ENCODE results near the gene LIPK.

The LIPK gene

DNA sequence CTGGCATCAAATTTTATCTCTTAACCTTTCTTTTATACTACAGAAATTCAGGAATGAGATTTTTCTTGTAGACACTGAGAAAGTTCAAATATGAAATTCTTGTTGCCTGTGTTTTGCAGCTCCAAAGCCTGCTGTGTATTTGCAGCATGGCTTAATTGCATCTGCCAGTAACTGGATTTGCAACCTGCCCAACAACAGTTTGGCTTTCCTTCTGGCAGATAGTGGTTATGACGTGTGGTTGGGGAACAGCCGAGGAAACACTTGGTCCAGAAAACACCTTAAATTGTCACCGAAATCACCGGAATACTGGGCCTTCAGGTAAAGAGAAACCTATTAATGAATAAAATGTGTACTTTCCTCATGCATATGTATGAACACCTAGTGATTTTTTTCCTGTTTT lies 24.8 kb downstream of the LIPK start:
- Histone ChIP-seq H2AK5ac (ENCODE audit: low read depth, low read length) (no peak overlapping the region), H3K27me3 (ENCODE audit: control insufficient read depth in 3 of 3, insufficient read depth in 3 of 3, low read depth in 1 of 3, low read length in 3 of 3) (peaks cover 0 to 2% (median 0%) of the 10 kb centered on the region in 3 experiments), H3K4me1 (ENCODE audit: control insufficient read depth in 2 of 2, insufficient read depth in 1 of 2, low read depth in 1 of 2, low read length in 2 of 2) (no peaks in the 10 kb centered on the region), H4K91ac (ENCODE audit: low read depth, low read length, poor library complexity) (no peak overlapping the region), H4K8ac (ENCODE audit: low read depth, low read length) (no peak overlapping the region), H3K36me3 (replicated peaks in 1 of 2; ENCODE audit: control insufficient read depth in 2 of 2, insufficient read depth in 2 of 2, low read length in 2 of 2) (no peaks in the 10 kb centered on the region), H3K9ac (ENCODE audit: low read depth, low read length, poor library complexity) (no peak overlapping the region), H3K4ac (ENCODE audit: low read length) (no peak overlapping the region), H3K9me3 (replicated peaks in 1 of 2; ENCODE audit: control insufficient read depth in 2 of 2, insufficient read depth in 1 of 2, low read depth in 1 of 2, low read length in 2 of 2) (no peaks in the 10 kb centered on the region), H3K18ac (ENCODE audit: low read length) (no peak overlapping the region), H3K14ac (ENCODE audit: low read length) (no peak overlapping the region), H3K4me2 (ENCODE audit: insufficient read depth, low read length, poor library complexity, severe bottlenecking) (no peak overlapping the region), H2BK120ac (ENCODE audit: low read depth, low read length) (no peak overlapping the region), H2BK5ac (ENCODE audit: low read length) (no peak overlapping the region), H2BK12ac (ENCODE audit: low read length) (no peak overlapping the region), H2AFZ (ENCODE audit: low read length) (no peak overlapping the region), H3K4me3 (ENCODE audit: low read length in 2 of 2) (no peak overlapping the region), H3K27ac (replicated peaks; ENCODE audit: low read length) (no peak overlapping the region), H2BK15ac (ENCODE audit: low read length) (no peak overlapping the region), H3K79me1 (ENCODE audit: low read depth, low read length) (no peaks in the 10 kb centered on the region), H3K23ac (ENCODE audit: low read depth, low read length, poor library complexity) (no peak overlapping the region)
- WGBS, 2 donors (ENCODE audit: extremely low coverage in 2 of 2, insufficient read length in 2 of 2, insufficient replicate concordance in 1 of 2) = no CpG with 5 or more reads among the region's 4 CpGs
- DNase-seq (ENCODE audit: low spot score) = no peak

DNA sequence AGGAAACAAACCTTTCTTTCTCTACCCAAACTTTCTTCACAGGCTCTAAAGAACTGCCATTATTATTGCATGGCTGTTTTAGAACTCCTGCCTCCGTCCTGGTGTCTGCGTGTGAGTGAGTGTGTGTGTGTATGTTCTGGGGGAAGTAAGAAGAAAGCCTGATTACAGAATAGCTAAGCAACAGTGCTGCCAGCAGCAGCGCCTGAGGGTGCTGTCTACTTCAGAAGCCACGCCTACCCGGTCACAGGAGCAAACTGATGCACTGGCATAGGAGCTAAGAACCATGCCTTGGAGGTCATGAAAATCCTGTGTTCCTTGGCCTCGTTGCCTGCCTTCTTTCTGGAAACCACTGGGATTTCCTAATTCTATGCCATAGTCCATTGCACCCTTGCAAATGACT lies 25.2 kb downstream of the LIPK start:
- Histone ChIP-seq H2BK15ac (ENCODE audit: low read length) (no peak overlapping the region), H3K4me3 (ENCODE audit: low read length in 2 of 2) (no peak overlapping the region), H3K4me2 (ENCODE audit: insufficient read depth, low read length, poor library complexity, severe bottlenecking) (no peak overlapping the region), H4K8ac (ENCODE audit: low read depth, low read length) (no peak overlapping the region), H2AFZ (ENCODE audit: low read length) (no peak overlapping the region), H3K36me3 (replicated peaks in 1 of 2; ENCODE audit: control insufficient read depth in 2 of 2, insufficient read depth in 2 of 2, low read length in 2 of 2) (no peaks in the 10 kb centered on the region), H2AK5ac (ENCODE audit: low read depth, low read length) (no peak overlapping the region), H2BK120ac (ENCODE audit: low read depth, low read length) (no peak overlapping the region), H3K9me3 (replicated peaks in 1 of 2; ENCODE audit: control insufficient read depth in 2 of 2, insufficient read depth in 1 of 2, low read depth in 1 of 2, low read length in 2 of 2) (no peaks in the 10 kb centered on the region), H3K4me1 (ENCODE audit: control insufficient read depth in 2 of 2, insufficient read depth in 1 of 2, low read depth in 1 of 2, low read length in 2 of 2) (no peaks in the 10 kb centered on the region), H3K79me1 (ENCODE audit: low read depth, low read length) (no peaks in the 10 kb centered on the region), H3K27me3 (ENCODE audit: control insufficient read depth in 3 of 3, insufficient read depth in 3 of 3, low read depth in 1 of 3, low read length in 3 of 3) (peaks cover 0 to 2% (median 0%) of the 10 kb centered on the region in 3 experiments), H4K91ac (ENCODE audit: low read depth, low read length, poor library complexity) (no peak overlapping the region), H2BK5ac (ENCODE audit: low read length) (no peak overlapping the region), H3K4ac (ENCODE audit: low read length) (no peak overlapping the region), H3K18ac (ENCODE audit: low read length) (no peak overlapping the region), H3K9ac (ENCODE audit: low read depth, low read length, poor library complexity) (no peak overlapping the region), H2BK12ac (ENCODE audit: low read length) (no peak overlapping the region), H3K27ac (replicated peaks; ENCODE audit: low read length) (no peak overlapping the region), H3K23ac (ENCODE audit: low read depth, low read length, poor library complexity) (no peak overlapping the region), H3K14ac (ENCODE audit: low read length) (no peak overlapping the region)
- WGBS, 2 donors (ENCODE audit: extremely low coverage in 2 of 2, insufficient read length in 2 of 2, insufficient replicate concordance in 1 of 2) = no CpG with 5 or more reads among the region's 6 CpGs
- DNase-seq (ENCODE audit: low spot score) = no peak

DNA sequence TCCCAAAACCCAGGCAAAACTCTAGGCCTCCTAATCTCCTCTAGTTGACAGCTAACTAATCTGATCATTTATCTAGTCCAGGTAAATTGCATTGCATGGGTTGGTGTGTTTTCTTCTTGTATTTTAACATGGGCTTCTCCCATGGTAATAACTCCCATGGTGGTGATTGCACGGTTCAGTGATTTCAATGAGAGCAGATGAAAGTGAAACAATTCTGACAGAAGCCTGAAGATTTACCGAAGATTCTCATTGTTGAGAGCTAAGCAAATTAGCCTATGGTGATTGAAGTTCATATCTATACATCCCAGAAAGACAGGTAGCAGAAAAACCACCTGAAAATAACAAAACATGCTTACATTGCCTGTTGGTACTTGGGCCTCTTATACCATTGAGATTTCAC lies 27.2 kb downstream of the LIPK start:
- Histone ChIP-seq H3K36me3 (replicated peaks in 1 of 2; ENCODE audit: control insufficient read depth in 2 of 2, insufficient read depth in 2 of 2, low read length in 2 of 2) (no peaks in the 10 kb centered on the region), H2BK12ac (ENCODE audit: low read length) (no peak overlapping the region), H2AFZ (ENCODE audit: low read length) (no peak overlapping the region), H3K23ac (ENCODE audit: low read depth, low read length, poor library complexity) (no peak overlapping the region), H3K4me1 (ENCODE audit: control insufficient read depth in 2 of 2, insufficient read depth in 1 of 2, low read depth in 1 of 2, low read length in 2 of 2) (no peaks in the 10 kb centered on the region), H3K18ac (ENCODE audit: low read length) (no peak overlapping the region), H3K4me3 (ENCODE audit: low read length in 2 of 2) (no peak overlapping the region), H2BK15ac (ENCODE audit: low read length) (no peak overlapping the region), H2BK120ac (ENCODE audit: low read depth, low read length) (no peak overlapping the region), H4K91ac (ENCODE audit: low read depth, low read length, poor library complexity) (no peak overlapping the region), H3K9me3 (replicated peaks in 1 of 2; ENCODE audit: control insufficient read depth in 2 of 2, insufficient read depth in 1 of 2, low read depth in 1 of 2, low read length in 2 of 2) (no peaks in the 10 kb centered on the region), H3K9ac (ENCODE audit: low read depth, low read length, poor library complexity) (no peak overlapping the region), H3K4ac (ENCODE audit: low read length) (no peak overlapping the region), H3K27me3 (ENCODE audit: control insufficient read depth in 3 of 3, insufficient read depth in 3 of 3, low read depth in 1 of 3, low read length in 3 of 3) (peaks cover 0 to 2% (median 0%) of the 10 kb centered on the region in 3 experiments), H3K27ac (replicated peaks; ENCODE audit: low read length) (no peak overlapping the region), H2BK5ac (ENCODE audit: low read length) (no peak overlapping the region), H3K79me1 (ENCODE audit: low read depth, low read length) (no peaks in the 10 kb centered on the region), H3K4me2 (ENCODE audit: insufficient read depth, low read length, poor library complexity, severe bottlenecking) (no peak overlapping the region), H3K14ac (ENCODE audit: low read length) (no peak overlapping the region), H4K8ac (ENCODE audit: low read depth, low read length) (no peak overlapping the region), H2AK5ac (ENCODE audit: low read depth, low read length) (no peak overlapping the region)
- no CpG with 5 or more reads among the region's 2 CpGs for WGBS, 2 donors (ENCODE audit: extremely low coverage in 2 of 2, insufficient read length in 2 of 2, insufficient replicate concordance in 1 of 2)
- no peak for DNase-seq (ENCODE audit: low spot score)

DNA sequence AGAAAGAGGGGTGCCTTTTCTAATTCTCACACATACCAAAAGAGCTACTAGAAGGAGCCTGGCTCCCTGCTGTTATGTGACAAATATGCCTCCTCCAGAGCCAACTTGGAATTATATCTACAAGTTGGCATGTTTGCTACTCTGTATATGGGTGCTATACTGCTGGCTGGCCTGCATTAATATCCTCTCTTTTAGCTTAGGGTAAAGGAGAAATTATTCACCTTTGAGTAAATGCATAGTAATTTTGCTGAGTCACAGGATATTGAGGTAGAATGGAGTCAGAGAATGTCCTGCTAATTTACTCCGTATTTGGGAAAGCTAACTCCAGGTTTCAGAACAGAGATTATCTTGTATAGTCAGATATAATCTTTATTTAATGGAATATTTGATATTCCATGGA lies 29.6 kb downstream of the LIPK start:
- Histone ChIP-seq H2BK120ac (ENCODE audit: low read depth, low read length) (no peak overlapping the region), H4K91ac (ENCODE audit: low read depth, low read length, poor library complexity) (no peak overlapping the region), H4K8ac (ENCODE audit: low read depth, low read length) (no peak overlapping the region), H2BK5ac (ENCODE audit: low read length) (no peak overlapping the region), H3K4me3 (ENCODE audit: low read length in 2 of 2) (no peak overlapping the region), H2AFZ (ENCODE audit: low read length) (no peak overlapping the region), H2BK12ac (ENCODE audit: low read length) (no peak overlapping the region), H3K4me1 (ENCODE audit: control insufficient read depth in 2 of 2, insufficient read depth in 1 of 2, low read depth in 1 of 2, low read length in 2 of 2) (no peaks in the 10 kb centered on the region), H3K27me3 (ENCODE audit: control insufficient read depth in 3 of 3, insufficient read depth in 3 of 3, low read depth in 1 of 3, low read length in 3 of 3) (no peaks in the 10 kb centered on the region), H3K9me3 (replicated peaks in 1 of 2; ENCODE audit: control insufficient read depth in 2 of 2, insufficient read depth in 1 of 2, low read depth in 1 of 2, low read length in 2 of 2) (no peaks in the 10 kb centered on the region), H3K23ac (ENCODE audit: low read depth, low read length, poor library complexity) (no peak overlapping the region), H3K27ac (replicated peaks; ENCODE audit: low read length) (no peak overlapping the region), H3K14ac (ENCODE audit: low read length) (no peak overlapping the region), H3K4me2 (ENCODE audit: insufficient read depth, low read length, poor library complexity, severe bottlenecking) (no peak overlapping the region), H3K79me1 (ENCODE audit: low read depth, low read length) (no peaks in the 10 kb centered on the region), H3K36me3 (replicated peaks in 1 of 2; ENCODE audit: control insufficient read depth in 2 of 2, insufficient read depth in 2 of 2, low read length in 2 of 2) (no peaks in the 10 kb centered on the region), H2BK15ac (ENCODE audit: low read length) (no peak overlapping the region), H3K18ac (ENCODE audit: low read length) (no peak overlapping the region), H3K4ac (ENCODE audit: low read length) (no peak overlapping the region), H3K9ac (ENCODE audit: low read depth, low read length, poor library complexity) (no peak overlapping the region), H2AK5ac (ENCODE audit: low read depth, low read length) (no peak overlapping the region)
- no CpG with 5 or more reads among the region's 1 CpG for WGBS, 2 donors (ENCODE audit: extremely low coverage in 2 of 2, insufficient read length in 2 of 2, insufficient replicate concordance in 1 of 2)
- no peak for DNase-seq (ENCODE audit: low spot score)
